GM12874 (cell line): ENCODE measurements around the gene MRPL39.

Source experiments
- TF ChIP-seq, protein P1 (sequence below): IDR thresholded peaks from 2 replicates; pipeline ENCODE4 v1.5.1; 2011; ENCODE audit warnings: low read depth, mild to moderate bottlenecking, control low read depth, low read length, moderate library complexity; ENCODE audit not compliant: insufficient read depth

The MRPL39 gene

DNA sequence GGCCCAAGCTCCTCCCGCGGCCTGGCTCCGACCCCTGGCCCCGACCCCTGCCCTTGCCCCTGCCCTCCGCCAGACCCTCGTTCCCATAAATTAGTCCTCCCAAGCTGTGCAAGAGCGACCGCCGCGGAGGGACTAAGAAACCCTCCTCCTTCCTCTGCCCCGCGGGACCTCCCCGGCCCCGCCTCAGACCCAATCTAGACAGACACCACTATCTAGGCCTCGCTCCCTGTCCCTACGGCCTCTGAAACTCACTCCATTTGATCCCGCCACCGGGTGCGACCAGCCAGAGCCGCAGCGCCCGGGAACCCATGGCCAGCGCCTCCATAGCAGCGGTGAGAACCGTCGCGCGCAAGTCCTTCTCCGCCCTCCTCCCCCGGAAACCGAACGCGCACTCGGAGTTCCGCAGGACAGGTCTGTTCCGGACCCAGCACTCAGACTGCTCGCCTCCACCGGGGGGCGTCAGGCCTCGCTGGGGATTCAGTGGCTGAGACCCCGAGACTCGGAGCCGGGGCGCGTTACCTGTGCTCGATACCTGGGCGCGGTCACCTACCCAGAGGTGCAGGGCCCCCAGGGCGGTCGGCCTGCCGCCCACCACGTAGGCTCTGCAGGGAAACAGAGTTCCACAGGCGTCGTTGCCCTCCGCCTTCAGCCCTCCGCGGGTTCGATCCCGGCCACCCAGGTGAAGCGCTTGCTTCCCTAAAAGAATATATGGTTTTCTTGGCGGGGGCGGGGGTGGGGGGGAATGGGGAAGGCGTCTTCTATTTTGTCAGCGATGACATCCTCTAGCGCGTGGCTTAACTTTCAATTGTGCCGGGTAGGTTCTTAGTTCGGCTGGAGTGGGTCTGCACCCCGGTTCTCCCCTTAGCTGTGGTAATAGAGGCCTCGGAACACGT is at the start of gene MRPL39:
TSS of gene MRPL39 (minus strand) at position 331 of the 893 bp plus-strand sequence. CDS start at position 325, 6 bp downstream.
- TF ChIP-seq, protein P1, sequence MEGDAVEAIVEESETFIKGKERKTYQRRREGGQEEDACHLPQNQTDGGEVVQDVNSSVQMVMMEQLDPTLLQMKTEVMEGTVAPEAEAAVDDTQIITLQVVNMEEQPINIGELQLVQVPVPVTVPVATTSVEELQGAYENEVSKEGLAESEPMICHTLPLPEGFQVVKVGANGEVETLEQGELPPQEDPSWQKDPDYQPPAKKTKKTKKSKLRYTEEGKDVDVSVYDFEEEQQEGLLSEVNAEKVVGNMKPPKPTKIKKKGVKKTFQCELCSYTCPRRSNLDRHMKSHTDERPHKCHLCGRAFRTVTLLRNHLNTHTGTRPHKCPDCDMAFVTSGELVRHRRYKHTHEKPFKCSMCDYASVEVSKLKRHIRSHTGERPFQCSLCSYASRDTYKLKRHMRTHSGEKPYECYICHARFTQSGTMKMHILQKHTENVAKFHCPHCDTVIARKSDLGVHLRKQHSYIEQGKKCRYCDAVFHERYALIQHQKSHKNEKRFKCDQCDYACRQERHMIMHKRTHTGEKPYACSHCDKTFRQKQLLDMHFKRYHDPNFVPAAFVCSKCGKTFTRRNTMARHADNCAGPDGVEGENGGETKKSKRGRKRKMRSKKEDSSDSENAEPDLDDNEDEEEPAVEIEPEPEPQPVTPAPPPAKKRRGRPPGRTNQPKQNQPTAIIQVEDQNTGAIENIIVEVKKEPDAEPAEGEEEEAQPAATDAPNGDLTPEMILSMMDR, result peak; percentile 86

- TF ChIP-seq, protein P1, result no peak
These were observed 49.1 kb upstream of the MRPL39 start for GRCh38 chr21:25656412-25656811.

DNA sequence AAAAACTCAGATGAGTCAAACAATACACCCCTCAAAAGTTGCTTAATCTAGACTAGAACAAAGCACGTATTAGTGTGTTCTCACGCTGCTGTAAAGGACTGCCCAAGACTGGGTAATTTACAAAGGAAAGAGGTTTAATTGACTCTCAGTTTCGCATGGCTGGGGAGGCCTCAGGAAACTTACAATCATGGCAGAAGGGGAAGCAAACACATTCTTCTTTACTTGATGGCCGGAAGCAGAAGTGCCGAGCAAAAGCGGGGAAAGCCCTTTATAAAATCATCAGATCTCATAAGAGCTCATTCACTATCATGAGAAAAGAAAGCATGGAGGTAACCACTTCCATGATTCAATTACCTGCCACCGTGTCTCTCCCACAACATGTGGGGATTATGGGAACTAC is 41.9 kb upstream of the MRPL39 start:
- TF ChIP-seq, protein P1, result no peak

DNA sequence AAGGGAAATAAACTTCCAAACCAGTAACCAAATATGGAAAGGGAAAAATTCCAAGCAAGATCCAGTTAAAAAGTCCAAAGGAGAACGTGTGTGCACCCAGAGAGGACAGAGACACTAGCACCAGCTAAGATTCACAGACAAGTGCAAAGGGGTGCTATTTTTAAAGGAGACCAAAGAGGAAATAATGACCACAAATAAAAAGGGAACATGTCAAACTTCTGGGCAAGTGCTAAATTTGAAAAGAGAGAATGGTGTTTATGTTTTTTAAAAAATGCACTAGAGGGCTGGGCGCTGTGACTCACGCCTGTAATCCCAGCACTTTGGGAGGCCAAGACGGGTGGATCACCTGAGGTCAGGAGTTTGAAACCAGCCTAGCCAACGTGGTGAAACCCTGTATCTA is 40.4 kb upstream of the MRPL39 start:
- TF ChIP-seq, protein P1, result no peak

DNA sequence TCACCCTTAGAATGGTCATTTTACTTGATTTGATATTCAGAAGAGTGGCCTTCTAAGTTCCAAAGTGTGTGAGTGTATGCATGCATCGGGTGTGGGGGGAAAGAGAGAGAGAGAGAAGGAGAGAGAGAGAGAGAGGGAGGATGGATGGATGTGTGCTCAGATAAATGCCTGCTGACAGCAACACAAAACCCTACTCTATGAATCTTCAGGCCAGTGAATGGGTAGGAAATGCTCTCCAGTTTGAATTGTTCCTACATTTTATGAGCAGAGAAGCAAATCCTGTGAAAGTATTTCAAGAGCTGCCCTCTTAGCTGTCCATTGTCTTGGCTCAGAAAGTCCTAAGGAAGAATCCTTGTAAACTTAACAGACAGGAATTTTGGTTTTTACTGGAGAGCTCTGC is 39.2 kb upstream of the MRPL39 start:
- TF ChIP-seq, protein P1, result no peak

DNA sequence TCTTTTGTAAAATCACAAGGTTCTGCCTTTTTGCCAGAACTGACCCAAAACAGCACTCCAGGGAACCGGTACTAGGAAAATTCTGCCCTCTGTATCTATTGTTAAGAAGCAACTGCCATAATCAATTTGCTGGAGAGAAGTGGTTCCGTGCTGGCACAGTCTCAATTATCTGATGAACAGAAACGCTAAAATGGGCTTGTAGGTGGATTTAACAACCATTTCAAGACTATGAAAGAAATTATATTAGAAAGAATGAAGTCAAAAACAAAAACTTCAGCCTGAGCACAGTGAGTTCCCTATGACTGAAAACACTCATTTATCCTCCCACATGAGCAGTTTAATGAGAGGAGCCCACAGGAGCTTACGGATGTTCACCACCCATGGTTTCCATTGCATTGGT is 36.2 kb upstream of the MRPL39 start:
- TF ChIP-seq, protein P1, result no peak

GRCh38 chr21:25640943-25641292 is 33.6 kb upstream of the MRPL39 start:
- TF ChIP-seq, protein P1, result no peak
